ENCODE data around the gene RETREG1.
"Not testable (repeated sequence)": the region's sequence is repeated elsewhere in the genome, so short reads cannot be mapped to it uniquely, and the experiment has no call there.

Gene RETREG1, protein sequence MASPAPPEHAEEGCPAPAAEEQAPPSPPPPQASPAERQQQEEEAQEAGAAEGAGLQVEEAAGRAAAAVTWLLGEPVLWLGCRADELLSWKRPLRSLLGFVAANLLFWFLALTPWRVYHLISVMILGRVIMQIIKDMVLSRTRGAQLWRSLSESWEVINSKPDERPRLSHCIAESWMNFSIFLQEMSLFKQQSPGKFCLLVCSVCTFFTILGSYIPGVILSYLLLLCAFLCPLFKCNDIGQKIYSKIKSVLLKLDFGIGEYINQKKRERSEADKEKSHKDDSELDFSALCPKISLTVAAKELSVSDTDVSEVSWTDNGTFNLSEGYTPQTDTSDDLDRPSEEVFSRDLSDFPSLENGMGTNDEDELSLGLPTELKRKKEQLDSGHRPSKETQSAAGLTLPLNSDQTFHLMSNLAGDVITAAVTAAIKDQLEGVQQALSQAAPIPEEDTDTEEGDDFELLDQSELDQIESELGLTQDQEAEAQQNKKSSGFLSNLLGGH

DNA sequence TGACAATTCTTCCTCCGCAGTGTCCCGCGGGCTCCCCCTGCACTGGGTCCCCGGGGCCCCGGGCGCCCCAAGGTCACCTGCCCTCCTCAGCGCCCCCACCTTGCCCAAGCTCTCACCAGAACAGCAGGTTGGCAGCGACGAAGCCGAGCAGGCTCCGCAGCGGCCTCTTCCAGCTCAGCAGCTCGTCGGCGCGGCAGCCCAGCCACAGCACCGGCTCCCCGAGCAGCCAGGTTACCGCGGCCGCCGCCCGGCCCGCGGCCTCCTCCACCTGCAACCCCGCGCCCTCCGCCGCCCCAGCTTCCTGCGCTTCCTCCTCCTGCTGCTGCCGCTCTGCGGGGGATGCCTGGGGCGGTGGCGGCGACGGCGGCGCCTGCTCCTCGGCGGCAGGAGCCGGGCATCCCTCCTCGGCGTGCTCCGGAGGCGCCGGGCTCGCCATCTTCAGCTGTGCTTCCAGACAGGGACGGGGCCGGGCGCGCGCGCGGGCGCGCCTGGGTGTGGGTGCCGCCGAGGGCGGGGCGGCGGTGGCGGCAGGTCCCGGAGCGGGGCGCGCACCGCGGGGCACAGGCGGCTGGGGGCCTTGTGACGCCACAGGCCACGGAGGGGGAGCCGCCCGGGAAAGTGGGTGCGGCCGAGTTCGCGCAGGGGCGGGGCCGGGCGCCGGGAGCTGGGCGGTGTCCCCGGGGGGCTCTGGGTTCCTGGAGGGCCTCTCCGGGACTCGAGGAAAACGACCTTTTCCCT lies at the start of gene RETREG1:
RETREG1 (minus strand) TSS at position 462 of the 738 bp plus-strand sequence; CDS start at position 436, 26 bp downstream.
- DNase-seq, result peak; percentile 43

DNA sequence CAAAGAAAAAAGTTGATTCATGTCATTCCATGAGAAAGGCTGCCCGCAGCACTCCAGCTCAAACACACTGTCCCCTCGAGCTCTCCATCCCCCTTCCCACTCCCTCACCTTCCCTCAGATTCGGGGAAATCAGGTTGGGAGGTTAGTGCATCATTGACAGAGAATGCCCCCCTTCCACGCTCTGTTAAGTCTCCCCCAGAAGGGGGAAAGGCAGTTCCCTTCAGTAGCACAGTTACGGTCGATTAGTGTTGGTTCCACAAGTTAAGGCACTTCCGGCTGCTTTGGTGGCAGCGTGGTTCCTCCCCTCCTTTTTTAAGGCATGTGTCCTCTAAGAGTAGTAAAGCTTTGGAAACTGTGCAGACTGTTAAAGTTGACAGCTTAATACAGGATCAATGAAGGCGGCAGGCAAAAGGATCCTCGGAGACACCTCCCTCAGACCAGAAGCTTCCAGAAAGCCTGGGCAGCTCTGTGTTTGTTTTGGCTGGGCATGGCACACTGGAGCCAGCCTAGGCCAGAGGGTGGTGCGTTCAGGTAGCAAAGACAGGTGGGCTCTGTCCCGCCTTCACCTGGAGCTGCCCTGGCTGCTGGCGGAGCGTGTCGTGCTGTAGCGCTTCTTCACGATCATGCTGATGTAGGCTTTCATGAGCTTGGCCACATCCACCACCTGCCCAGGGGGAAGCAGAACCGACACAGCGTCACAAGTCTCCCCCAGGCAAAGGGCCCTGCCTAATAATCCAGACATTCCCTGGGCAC lies 49.5 kb upstream of the RETREG1 start:
- no peak for DNase-seq

DNA sequence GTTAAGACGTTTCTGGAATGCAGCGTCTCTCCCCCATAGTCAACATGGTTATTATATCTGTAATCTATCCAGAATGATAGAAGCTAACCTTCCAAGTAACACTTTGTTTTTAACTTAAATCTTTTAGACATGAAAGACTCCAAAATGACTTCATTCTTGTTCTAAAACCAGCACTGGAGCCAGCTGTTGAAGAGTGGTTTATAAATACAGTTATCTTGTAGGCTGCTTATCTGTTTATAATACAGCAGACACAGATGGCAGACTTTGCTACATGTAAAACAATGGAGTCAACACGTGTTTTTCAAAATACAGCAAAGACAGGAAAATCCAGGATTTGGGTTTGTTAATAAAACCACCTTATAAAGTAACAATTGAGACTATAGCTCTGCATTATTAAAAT lies 48.8 kb upstream of the RETREG1 start:
- no peak for DNase-seq

DNA sequence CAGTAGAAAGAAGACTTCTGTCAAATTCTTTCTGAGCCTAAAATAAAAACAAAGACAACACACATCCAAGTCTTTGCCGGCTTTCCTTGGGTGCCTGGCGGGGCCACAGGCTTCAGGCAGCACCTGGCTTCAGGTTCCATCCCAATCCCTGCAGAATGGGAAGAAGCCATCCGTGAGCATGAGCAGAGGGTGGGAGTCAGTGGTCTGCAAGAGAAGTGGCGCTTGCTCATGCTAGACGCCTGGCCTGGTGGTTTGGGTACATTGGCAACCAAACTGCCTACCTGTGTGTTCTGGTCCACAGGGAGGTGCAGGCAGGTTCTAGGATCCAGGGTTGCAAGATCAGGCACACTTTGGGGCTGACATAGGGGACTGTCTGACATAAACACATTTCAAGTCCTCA lies 47.6 kb upstream of the RETREG1 start:
- DNase-seq, result no peak

DNA sequence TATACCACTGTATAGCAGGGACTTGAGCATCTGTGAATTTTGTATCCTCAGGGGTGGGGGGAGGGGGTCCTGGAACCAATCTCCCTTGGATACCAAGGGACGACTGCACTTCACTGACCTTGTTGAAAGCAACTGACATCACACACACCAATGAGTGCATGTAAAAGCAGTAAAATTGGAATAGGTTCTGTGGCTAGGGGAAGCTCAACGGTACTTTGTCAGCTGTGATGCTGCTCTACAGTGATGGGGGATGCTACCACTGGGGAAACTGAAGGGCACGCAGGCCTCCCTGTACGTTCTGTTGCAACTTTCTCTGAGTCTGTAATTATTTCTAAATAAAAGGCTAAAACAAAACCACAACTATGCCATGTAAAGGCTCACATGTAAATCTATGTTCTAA lies 47.0 kb upstream of the RETREG1 start:
- DNase-seq, result no peak

DNA sequence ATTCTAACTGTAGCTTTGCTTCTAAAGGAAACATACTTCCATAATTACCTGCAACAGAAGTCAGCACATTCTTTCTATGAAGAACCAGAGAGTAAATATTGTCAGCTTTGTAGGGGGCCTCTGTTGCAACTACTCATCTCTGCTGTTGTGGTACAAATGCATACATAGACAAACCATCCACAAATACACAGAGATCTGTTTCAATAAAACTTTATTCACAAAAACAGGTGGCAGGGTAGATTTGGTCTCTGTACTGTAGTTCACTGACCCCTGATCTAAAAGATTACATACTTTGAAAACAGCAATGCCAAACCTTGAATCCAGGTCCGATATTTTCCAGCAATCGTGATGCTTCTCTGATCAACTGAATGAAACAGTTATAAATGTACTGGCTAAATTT lies 44.9 kb upstream of the RETREG1 start:
- no peak for DNase-seq

DNA sequence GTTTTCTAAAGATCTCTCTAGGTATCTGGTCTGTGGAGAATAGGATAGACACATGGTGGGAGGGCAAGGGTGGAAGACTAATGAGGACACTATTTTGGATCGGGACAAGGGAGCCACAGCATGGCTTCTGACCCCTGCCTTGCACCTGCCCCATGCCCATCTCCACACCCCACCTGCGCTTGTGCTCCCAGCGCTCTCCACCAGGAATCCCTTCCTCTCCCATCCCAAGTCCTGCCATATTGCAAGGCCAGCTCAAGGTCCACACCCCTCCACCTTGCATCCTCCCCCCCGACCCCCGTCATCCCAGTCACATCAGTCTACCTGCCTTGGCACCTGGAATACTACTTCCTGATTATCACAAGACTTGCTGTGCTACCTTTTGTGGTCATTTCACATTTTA lies 44.2 kb upstream of the RETREG1 start:
- no peak for DNase-seq

DNA sequence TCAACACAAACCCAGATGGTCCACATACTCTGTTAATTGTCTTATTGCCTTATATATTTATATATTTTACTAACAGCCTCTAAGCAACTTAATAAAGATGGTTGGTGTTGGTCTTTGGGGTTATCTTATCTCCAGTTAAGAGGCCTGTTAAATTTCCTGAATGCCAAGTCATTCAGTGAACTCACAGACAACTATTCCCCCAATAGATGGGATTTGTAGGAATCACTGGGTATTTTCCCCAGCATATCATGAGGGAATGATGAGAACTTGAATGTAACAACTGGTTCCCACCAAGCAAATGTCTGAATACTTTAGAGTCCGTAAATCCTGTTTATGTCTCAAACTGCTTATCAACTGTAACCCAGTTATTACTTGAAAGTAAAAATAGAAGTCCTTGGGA lies 42.7 kb upstream of the RETREG1 start:
- DNase-seq, result no peak

DNA sequence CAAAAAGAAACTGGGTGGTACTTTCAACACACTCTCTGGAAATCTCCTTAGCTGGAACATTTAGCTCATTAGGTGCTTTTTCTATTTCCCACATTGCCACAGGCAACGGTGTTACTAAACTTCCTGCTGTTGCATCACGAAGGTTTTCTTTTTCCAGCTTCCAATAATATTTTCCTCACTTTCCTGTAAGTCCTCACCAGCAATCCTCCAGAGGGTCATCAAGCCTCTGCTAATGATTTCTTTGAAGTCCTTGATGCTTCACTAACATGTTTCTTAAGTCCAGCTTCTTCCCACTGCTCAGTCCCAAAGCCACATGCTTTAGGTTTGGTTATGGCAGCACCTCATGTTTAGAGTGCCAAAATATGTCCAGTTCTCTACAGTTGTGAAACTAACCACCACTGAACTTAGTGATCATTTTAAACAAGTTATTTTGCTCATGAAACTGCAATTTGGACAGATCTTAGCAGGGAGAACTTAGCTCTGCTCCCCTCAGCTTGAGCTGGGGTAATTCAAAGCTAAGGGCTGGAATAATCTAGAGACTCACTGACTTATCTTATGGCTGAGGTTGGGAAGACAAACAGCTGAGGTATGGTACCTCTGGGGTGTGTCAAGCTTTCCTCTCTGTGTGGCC lies 39.9 kb upstream of the RETREG1 start:
- no peak for DNase-seq

DNA sequence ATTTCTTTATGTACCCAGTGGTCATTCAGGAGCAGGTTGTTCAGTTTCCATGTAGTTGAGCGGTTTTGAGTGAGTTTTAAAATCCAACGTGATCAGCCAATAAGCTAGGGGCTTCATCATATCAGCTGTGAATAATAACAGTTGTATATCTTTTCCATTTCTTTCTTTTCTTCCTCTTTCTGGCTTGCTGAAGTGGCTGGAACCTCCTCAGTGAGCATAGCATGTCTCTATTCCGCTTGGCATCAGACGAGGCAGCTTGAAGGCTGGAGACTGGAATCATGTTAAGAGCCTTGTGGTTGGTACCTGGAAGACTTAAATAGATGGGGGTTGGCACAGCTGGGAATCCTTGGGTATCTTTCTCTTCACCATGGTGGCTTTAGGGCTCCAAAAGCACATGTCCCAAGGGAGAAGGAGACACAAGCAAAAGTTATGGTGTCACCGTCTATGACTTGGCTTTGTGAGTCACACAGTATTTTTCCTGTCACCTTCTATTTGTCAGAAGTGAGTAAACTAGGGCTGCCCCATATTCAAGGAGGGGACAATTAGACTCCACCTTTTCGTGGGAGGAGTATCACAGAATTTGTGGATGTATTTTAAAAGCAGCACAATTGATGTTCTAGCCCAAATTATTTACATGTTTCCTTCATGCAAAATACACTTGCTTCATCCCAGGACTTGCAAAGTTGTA lies 38.0 kb upstream of the RETREG1 start:
- DNase-seq, result no peak

DNA sequence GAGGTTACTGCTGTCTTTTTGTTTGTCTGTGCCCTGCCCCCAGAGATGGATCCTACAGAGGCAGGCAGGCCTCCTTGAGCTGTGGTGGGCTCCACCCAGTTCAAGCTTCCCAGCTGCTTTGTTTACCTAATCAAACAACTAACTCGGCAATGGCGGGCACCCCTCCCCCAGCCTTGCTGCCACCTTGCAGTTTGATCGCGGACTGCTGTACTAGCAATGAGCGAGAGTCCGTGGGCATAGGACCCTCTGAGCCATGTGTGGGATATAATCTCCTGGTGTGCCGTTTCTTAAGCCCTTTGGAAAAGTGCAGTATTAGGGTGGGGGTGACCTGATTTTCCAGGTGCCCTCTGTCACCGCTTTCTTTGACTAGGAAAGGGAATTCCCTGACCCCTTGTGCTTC lies 31.9 kb upstream of the RETREG1 start:
- not testable (repeated sequence) for DNase-seq

DNA sequence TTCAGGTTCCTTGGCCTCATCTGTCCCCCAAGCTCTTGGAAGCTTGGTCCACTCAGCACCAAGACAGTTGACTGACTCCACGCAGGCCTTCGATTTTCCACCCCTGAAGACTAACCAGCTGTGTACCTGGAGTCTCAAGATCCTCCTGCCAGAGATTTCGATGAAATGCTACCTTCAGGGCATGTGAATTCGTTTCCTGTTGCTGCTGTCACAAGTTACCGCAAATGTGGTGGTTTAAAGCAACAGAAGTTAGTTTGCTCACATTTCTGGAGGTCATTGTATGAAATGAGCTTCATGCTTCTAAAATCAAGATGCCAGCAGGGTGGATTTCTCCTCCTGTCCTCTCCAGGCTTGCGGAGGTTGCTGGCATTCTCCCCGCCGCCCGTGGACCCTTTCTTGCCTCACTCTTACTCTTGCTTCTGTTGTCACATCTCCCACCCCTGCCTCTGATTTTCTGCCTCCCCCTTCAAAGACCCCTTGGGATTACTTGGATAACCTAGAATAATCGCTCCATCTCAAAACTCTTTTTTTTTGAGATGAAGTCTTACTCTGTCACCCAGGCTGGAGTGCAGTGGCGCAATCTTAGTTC lies 27.6 kb upstream of the RETREG1 start:
- DNase-seq, result no peak

DNA sequence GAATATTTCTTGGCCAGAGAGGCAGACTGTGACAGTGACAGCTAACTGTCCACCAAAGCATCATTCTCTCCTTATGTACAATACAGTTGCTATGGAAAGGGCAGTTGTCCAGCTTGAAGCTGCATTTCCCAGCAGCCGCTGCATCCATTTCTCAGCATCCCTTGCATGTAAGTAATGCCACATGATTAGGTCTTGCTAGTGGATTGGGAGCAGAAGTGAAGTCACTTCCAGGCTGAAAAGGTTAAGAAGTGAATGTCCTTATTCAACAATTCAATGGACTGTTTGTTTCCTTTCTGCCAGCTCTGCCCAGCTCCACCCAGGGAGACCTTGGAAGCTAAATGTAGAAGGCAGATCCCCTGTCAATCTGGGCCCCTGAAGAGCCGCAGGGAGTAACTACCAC lies 26.1 kb upstream of the RETREG1 start:
- no peak for DNase-seq

DNA sequence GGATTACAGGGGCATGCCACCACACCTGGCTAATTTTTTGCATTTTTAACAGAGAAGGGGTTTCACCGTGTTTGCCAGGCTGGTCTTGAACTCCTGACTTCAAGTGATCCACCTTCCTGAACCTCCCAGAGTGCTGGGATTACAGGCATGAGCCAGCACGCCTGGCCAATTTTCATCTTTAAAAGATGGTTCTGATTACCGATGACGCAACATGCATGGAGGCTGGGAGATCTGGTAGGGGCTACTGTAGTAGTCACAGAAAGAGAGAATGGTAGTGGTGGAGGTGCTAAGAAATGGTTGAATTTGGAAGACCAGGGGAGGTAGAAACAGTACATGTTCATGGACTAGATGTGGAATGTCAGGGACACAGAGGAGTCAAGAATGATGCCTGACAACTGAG lies 22.4 kb upstream of the RETREG1 start:
- DNase-seq, result no peak

DNA sequence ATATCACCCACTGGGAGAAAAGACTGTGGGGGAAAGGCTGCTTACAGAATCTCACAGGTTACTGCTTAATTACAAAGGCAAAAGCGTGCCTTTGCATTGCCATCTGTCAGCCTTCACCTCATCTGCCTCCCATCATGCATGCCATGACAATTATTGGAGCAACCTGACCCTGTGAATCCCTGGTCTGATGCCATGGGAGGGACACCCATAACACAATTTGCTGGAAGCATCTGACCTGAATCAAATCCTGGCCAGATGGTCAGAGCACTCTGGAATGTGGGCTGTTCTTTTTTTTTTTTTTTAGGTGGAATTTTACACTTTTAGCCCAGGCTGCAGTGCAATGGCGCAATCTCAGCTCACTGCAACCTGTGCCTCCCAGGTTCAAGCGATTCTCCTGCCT lies 11.6 kb upstream of the RETREG1 start:
- DNase-seq, result no peak

DNA sequence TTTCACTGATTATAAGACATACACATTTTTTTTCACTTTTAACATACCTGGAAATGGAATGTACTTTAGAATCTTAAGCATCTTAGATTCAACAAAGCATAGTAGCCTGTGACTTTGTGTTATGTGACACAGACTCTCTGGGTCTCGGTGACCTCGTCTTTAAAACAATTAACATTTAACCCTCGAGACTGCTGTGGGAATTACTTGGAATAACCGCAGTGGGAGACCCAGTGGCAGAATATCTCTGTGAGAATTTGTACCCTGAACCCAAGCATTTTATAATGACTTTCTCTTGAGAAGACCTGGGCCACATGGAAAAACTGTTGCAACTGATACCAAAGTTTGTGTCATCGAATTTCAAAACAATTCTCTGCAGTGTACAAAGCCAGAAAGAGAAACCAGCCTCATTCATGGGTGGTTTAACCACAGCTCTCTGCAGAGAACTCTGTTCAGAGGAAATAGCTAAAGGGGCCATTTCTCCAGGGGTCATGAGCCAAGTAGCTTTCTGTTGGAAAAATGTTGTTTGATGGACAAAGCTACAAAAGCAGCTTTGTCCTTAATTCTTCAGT lies 10.0 kb upstream of the RETREG1 start:
- no peak for DNase-seq

DNA sequence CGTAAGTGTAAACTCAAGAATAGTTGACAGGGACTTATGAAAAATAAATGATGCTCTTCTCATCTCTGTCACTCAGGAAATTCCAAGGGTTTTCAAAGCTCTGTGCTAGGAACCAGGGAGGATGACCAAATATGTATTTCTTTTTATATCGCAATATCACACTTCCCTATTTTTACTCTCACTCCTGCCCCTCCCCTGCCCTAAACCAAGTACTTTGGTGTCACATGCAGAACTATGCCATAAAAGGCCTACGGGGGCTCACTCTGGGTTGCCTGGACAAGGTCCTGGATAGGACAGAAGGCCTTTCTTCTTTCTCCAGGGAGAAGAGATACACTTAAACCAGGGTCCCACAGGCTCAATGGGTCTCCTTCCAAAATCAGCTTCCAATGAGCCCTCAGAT lies 8.3 kb upstream of the RETREG1 start:
- no peak for DNase-seq

DNA sequence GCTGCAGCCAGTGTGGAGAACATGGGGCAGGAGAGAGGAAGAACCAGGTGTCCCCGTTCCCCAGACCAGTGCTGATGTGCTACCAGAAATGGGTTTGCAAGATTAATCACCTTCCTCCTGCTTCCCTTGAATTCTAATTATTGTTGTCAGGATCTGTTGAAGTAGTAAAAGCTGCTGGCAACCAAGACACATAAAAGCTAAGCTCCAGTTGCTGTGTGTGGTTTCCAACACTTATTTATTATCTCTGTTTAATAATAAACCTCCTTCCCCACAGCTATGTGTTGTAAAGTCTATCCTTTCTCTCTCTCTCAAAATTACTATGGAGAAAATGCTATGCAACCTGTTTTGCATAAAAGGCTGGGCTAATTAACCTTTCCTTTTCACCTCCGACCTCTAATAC lies 2.3 kb upstream of the RETREG1 start:
- no peak for DNase-seq

DNA sequence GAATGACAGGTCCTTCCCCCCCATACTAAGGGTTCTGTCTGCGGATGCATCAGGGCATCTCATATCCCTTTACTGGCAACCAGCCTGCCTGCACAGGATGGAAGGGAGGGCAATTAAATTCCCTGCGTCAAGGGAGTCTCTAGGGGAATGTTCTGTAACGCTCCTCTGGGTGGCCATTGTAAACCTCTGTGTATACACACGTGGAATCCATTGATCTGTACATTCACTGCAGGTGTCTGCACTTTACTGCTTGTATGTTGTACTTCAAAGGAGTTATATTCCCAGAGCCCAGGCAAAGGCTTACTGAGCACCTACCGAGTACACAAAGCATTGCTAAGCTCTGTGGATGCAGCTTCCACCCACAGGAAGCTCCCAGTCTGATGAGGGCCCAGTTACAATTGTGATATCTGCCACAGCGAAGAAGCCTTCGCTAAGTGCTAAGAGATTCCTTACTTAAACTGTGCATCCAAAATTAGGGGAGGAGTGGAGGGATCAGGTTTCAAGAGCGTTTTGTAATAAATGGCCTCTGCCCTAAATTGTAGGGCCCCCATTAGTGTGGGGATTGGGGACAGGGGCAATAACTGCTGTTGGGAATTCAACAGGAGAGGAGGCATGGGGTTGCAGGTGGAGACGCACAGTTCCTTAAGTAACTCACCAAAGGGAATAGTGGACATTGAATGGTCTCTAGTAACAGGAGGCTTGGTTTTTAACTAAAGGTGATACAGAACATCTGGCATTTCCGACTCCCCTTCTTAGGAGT lies 1.5 kb upstream of the RETREG1 start:
- no peak for DNase-seq

DNA sequence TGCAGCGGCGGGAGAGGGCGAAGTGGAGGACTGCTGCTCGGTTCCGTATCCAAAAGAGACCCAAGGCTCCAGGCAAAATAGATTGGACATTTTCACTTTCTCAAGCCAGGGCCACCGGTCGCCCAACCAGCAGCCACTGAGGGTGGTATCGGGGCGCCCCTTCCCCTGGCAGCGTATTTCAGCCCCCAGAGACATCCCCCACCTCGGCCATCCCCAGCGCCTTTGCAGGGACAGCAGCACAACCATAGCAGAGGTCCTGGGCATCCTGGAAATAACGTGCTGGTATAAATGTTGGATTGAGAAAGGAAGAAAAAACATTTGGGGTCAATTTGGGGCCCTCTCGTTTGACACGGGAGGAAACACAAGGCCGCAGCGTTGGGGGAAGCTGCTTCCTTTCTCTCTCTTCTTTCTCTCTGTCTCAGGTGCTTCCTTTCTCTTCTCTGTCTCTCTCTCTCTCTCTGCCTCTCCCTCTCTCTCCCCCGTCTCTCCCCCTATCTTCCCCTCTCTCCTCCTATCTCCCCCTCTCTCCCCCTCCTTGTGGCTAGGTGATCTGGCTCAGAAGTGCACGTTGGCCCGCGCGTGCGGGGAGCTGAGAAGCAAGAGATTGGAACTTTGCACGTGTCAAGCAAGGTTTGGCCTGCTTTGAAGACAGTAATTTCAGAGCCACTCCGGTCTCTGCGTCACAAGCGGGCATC lies 624 bp upstream of the RETREG1 start:
- no peak for DNase-seq
